Midbrain (tissue), 1 donor: ENCODE results near the gene MYLK4.

Experiments
- DNase-seq: peaks from one replicate; lab custom pipeline; 2025; lab: John Stamatoyannopoulos, UW

The MYLK4 gene

DNA sequence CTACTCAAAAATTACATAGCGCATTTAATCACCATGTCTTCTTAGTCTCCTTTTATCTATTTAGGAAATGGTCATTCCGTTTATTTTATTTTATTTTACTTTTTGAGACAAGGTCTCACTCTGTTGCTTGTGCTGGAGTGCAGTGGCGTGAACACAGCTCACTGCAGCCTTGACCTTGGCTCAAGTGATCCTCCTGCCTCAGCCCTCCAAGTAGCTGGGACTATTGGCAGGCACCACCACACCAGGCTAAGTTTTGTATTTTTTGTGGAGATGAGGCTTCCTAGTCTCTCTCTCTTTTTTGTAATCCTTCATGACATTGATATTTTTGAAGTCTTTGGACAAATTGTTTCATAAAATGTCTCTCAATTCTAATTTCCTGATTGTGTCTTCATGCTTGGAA is 4.7 kb upstream of the MYLK4 start:
- no peak for DNase-seq

DNA sequence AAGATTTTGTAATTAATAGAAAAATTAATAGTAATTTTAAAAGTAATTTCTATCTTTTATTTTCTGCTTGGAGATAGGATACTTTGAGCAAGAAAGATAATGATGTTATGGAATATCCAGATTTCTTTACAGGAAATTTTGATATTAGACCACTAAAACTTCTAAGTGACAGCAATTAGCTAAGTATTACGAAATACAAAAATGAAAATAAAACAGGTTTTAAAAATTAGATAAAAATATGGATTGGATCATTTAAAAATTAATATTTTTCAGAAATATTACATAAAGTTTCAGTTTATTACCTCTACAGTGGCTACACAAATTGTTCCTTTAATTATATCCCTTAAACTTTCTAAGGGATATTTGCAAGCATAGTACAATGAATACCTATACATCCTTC is 4.2 kb upstream of the MYLK4 start:
- no peak for DNase-seq

DNA sequence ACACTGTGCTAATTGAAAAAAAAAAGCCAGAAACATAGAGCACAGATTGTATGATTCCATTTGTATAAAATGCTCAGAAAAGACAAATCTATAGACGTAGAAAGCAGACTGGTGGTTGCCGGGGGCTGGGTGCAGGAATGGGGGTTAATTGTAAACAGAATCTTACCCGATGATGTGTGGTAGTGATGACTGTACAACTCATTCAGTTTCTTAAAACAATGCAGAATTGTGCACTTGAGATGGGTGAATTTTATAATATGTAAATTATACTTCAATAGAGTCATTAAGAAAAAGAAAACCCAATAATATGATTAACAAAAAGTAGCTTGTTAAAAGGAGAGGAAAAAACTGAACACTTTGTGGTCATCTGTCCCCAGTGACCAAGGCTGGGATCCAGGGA is 3.7 kb upstream of the MYLK4 start:
- DNase-seq = no peak

DNA sequence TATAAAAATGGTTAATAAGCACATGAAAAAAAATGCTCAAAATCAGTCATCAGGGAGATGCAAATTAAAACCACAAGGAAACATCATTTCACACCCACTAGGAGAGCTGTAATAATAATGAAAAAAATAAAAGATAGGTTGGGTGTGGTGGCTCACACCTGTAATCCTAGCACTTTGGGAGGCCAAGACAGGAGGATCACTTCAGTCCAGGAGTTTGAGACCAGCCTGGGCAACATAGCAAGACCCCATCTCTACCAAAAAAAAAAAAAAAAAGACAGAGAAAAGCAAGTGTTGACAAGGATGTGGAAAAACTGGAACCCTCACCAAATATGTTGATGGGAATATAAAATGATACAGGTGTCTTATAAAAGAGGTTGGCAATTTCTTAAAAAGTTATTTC is 3.0 kb upstream of the MYLK4 start:
- DNase-seq = no peak

DNA sequence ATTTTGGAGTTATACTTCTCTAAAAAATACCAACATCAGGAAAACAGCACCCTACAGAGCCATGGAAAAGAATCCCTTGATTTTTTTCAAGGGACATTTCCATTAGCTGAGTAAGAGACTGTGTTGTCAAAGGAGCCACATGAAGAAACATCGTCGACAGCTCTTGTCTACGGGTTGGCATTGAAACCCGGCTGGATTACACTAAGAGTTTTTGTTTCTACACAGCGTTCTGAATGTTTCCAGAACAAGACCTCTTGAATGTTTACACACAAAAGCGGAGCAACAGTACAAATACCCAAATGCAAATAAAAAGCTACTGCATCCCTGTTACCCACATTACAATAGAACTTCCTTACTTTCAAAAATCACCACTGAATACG is 2.4 kb upstream of the MYLK4 start:
- DNase-seq = peak; percentile 35

DNA sequence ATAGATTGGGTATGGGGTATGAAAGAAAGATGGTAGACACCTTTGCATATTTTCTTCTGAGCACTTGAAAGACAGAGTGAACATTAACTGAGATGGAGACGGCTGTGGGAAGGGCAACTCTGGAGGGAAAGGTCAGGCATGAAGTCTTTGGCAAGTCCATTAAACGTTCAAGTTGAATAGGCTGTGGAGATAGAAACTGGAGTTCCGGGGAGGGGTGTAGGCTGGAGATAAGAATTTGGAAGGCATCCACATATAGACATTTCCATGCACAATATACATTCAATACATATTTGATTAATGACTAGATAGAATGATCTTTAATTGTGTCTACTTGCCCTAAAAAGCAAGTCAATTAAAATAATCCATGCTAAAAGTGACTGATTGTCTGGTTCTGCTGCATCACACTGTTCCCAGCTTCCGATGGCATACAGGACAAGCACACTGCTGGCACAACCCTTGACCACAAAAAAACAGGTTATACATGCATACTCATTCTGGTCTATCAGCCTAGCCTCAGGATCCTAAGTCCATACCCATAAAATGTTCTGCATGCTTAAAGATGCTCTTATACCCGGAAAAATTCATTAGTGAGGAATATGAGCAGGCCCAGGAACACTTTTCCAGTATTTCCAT is 1.9 kb upstream of the MYLK4 start:
- no peak for DNase-seq

DNA sequence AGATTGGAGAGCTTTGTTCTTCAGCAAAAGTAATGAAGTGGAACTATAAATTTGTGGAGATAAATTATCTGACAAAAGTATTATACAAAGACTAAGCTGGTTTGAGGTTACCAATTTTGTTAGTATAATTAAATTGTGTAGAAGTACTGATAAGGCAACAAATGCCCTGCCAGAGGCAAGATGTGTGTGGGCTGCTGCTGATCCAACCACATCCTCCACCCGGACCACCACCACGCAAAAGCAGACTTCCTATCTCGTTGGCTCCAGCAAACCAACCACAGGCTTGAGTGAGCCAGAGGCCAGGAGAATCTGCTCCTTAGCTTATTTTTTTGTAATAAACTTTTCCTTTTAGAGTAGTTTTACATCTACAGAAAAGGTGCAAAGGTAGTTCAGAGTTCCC is 1.1 kb upstream of the MYLK4 start:
- DNase-seq = no peak

DNA sequence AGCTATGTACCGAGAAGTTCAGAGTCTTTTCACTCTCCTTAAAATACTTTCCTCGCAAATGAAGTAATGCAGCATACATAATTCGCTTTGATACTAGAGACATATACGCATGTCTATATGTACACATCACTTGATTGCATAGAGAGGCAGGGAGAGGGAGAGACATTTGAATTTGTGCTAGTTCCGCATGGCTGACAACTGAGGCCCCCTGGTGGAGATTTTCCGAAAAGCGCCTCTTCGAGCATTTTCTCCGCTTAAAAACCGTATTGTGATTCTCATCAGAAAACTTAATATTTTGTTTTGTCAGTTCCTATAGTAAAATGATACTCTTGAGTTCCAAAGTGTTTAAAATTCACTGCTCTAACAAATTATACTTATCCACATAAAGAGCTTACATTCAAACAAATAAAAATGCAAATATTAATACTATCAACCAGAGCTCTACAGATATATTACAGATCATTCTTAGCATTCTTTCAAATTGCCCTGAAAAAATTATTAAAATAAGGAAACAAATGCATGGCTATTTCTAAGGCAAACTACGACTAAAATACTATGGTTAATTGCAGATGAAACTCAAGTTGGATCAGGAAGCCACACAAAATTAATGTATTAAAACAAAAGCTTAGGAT is 637 bp downstream of the MYLK4 start:
- DNase-seq = peak; percentile 84

DNA sequence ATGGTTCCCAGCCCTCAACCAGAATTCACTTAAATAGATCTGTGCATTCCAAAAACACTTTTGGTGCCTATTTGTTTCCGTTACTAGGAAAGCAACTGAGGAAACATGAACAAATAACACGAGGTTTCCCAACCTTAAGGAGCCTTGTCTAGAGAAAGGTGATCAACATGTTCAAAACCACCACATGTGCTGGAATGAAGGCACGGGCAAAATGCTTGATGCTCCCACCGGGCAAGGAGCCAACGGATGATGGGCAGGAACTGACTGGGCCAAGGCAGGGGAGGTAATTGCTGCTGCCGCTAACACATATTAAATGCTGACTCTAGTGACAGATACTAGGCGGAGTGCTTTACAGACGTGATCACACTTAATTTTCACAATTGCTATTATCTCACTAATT is 2.5 kb downstream of the MYLK4 start:
- DNase-seq = no peak

DNA sequence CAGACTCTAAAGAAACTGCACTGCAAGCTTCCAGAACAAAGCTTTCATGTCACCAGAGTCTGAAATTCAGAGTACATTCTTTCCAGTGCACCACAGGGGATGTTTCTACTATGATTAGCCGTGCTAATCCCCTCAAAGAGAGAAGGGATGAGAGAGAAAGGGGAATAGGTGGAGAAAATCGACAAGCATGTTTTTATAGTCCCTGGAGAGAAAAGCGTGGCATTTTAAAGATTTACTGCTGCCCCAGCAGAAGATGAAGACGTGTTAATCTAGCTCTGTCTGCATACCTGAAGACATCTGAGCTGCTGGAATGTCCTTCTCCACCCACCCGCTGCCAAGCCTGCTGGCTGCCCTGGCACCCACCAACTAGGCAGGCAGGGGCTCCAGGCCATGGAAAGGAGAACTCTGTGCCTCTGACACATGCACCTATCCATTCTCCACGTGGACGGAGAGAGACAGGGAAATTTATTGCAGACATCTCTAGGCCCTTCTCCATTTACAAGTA is 4.1 kb downstream of the MYLK4 start:
- DNase-seq = no peak

DNA sequence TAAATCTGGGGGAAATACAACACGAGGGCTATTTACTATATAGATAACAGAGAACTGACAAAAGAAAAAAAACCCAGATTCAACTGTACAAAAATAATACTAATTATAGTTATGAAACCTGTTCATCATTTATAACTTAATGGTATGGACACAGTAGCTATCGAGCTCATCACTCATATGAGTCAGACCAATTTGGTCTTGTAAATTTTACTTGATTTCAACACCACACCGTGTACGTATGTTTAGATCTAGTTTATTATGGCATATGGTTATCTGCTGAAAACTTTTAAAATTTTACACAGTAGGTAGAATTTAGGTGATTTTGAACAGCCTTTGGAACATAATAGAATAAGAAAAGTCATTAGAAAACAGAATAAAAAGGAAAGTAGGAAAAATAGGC is 5.5 kb downstream of the MYLK4 start:
- DNase-seq = no peak

DNA sequence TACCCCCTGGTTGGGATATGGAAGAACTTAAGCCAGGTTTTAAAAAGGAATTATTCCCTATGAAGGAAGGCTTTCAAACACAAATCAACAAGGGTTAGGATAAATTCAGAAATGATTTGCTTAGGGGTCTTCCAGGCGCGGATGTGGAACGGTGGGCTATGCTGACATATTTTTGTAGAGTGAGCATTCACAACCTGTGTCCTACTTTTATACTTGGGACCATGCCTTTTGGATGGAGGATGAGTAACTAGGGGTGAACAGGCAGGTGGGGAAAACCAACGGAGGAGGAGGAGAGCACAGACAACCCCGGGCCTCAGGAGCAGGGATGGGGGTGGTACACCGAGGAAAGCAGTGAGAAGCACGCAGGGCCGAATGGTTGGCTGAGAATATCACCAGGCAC is 5.9 kb downstream of the MYLK4 start:
- no peak for DNase-seq

DNA sequence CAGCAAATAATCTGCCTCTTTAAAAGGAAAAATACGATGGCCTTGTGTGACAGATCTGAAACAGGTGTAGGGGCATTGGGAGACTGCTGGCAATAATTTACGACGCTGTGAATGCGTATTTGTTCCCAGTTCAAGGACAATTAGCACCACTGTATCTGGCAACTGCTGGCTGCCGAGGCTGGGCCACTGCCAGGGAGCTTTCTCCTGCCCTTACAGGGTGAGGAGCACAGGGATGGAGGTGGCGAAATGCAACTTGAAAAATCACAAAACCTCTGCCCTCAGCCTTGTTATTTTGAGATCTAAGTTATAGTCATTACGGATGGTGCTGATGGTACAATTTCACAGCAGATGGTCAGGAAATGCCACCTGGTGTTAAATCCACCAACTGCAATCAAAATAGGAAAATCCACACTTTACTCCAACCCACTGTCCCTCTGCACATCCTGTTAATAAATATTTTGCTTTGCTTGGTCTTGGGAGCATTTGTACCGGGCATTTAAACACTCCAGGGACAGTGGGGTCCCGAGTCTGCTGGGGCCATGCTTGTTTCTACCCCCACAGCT is 6.4 kb downstream of the MYLK4 start:
- DNase-seq = no peak

DNA sequence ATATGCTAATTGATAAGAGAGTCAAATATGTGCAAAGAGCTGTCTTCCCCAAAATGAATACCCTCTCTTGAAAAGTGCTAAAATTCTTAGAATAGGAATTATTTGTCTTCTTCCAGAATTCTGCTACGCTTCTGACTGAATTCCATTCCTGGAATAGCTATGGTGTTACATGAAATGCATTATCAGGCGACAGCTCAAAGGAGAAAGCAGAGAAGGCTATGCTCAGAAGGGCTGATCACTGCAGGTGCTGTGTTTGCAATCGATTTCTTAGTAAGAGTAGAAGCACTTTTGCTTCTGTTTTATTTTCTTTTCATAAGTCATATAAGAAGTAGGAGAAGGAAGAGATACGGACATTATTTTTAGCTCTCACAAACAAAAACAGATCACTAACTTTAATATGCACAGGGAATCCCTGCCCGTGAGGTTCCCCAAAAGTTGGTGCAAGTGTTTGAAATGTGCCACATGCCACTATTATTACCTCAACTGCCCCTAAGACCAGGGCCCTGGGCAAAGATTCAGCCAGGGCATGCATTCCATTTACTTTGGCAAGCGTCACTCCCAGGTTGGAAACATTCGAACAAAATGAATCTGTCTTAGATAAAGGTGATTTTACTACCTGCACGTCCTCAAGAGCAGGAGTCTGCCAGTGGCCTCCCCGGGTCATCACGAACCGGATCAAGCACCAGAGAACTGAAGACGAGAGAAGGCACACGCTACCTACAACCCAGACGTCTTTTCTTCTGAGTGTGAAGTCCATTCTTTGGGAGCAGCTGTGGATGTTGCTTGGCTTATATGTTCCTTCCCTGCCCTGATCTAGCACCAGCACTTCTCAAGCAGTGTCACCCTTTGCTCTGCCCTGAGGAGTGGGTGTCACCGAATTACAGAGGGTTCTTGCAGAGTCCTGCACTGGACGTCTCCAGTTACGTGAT is 7.2 kb downstream of the MYLK4 start:
- no peak for DNase-seq

DNA sequence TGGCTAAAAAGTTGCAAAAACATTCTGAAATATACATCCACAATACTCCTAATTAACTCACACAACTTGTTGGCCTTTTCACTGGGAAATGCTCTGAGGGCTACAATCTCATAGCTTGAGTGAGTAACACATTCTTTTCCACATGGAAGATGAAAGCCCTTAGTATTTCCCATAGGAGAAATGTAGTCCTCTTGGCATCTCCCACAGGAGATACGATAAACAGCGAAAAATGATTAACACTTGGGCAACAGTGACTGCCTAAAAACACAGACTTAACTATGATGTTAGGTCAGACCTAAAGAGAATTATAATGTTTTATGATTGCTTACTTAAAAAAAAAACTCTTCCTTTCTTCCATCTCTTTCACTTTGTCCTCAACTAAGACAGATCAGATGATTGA is 9.0 kb downstream of the MYLK4 start:
- no peak for DNase-seq

DNA sequence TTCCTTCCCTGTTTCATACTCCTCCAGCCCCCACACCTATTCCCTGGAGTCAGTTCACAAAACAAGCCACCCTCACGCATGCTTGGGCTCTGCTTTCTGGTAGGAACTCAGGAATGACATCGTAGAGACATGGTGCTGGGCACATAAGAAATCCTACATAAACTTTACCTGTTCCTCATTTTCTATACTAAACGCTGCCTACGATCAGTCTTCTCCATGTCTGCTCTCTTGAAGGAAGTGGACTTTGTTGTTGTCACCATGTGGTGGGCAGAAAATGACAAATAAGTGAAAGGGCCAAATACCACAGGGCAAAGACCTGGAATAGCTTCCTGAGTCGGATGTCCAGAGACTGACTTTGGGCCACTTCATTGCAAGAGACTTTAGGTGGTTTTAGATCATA is 10.1 kb downstream of the MYLK4 start:
- no peak for DNase-seq

DNA sequence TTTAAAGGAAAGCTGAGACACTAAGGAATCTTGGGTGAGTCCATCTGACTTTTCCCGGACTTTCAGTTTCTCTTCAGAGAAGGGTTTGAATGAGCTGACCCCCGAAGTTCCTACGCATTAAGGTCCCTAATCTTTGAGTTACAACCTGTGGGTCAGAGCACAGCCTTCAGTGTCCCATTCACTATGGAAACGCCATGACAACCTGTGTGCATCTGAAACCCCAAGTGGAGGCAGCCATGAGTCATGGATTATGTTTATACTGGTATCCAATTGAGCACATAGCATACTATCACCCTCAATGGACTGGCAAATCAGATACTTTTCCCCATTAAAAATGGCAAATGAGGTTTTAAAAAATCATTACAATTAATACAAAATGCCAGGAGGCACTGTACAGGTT is 11.4 kb downstream of the MYLK4 start:
- no peak for DNase-seq

DNA sequence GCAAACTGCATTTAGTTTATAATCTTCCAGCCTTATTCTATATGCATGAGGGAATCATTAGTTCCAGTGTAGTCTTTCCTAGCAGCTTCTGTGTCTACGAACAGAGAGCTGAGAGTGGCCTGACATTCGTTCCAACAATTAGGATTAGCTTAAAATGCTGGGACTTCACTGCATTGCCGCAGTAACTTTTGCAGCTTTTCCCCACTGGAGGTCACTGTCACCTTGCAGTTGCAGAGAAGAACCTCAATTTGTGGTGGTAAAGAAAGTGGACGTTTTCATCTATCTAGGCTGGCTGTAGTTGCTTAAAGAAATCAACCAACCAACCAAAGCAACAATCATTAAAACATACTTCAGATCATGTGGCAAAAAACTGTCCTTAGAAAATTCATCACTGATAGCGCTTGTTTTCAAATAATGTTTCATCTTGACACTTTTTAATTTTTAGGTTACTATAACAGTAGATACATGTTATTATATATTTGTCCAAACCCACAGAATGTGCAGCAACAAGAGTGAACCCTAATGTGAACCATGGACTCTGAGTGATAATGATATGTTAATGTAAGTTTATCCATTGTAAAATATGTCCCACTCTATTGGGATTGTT is 12.2 kb downstream of the MYLK4 start:
- peak; percentile 75 for DNase-seq

DNA sequence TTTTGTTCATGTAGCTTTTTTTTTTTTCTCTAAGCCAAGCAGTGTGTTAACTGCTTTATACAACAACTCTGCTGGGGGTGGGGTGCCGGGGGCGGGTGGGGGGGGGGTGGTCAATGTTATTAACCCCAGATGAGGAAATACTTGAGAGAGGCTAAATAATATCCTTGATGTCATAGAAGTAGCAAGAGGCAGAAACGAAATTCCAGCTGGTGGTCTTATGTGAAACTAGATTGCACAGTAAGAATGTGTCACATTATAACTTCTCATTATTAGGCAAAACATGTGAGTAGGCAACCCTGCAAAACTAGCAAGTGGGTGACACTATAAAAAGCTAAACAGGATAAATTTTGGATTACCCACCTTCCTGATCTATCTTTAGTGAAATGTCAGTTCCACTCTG is 12.8 kb downstream of the MYLK4 start:
- no peak for DNase-seq

DNA sequence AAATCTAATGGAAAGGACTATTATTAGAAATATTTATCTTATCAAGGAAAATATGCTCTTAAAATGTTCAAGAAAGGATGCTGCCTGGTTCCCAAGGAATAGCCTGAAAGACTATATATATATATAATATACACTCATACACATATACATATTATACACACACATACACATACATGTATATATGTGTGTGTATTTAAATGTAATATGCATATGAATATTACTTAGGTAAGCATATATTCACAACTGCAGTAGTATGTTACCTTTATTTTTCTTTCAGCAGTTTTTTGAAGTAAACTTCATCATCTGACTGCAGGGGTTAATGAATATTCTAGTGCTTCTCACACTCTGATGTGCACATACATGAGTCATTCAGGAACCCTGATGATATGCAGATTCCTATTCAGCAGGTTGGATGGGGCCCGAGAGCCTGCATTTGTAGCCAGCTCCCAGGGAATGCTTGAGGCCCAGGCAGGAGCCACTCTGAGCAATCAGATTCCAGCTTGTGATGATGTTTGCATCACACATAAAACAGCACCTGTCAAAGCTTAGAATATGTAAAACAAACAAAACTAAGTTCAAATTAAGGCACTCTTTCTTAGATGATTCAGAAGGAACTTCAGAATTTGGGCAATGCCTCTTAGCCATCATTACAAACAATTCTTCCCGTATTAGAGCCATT is 16.1 kb downstream of the MYLK4 start:
- DNase-seq = no peak

DNA sequence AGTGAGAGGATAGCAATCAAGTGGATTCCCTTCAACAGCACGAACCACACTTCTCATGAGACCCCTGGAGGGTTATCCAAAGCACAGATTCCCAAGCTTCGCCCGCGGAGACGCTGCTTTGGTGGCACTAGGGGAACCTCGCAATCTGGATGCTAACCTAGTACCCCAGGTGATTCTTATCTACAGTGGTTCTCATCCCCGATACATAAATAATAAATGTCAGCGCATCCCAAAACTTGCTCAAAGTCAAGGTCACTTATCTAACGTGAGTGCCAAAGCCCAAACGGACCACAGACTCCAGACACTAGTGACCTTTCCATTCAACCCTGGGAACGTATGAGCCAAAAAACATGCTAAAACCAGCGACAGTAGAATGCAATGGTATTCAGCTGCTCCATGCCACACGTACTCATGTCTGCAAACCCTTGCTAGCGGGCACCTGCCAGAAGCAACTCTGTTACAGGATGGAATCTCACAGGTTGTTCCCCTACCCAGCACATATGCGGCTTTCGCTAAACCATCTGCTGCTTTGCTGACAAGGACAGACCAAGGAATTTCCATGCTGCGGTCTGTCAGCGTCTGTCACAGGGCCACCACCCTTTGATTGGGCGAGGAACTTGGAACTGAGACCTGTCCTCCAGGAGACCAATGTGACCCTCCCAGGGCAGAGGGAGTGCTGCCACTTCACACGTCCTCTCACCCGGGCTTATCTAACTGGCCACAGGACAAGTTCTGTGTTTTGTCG is 16.8 kb downstream of the MYLK4 start:
- no peak for DNase-seq
